HG02642 (cell line): ENCODE results near the gene ATXN7L1.
"Not testable (repeated sequence)": the region's sequence is repeated elsewhere in the genome, so short reads cannot be mapped to it uniquely, and the experiment has no call there.

Experiments
- ATAC-seq: cut with Tn5 transposase; IDR thresholded peaks from one replicate; pipeline ENCODE4 v1.9.1; 2021; ENCODE audit warnings: mild to moderate bottlenecking; ENCODE audit not compliant: unreplicated experiment, poor library complexity

The ATXN7L1 gene

GRCh38 chr7:105600720-105601550, 275.5 kb downstream of the ATXN7L1 start:
- ATAC-seq: no peak

GRCh38 chr7:105599551-105599950, 276.8 kb downstream of the ATXN7L1 start:
- no peak for ATAC-seq

- ATAC-seq: not testable (repeated sequence)
Observed at GRCh38 chr7:105599080-105599479, 277.3 kb downstream of the ATXN7L1 start.

GRCh38 chr7:105596866-105597265, 279.5 kb downstream of the ATXN7L1 start:
- ATAC-seq: no peak

- no peak for ATAC-seq
Observed at GRCh38 chr7:105594034-105594433, 282.4 kb downstream of the ATXN7L1 start.

- no peak for ATAC-seq
Observed at GRCh38 chr7:105591522-105591921, 284.9 kb downstream of the ATXN7L1 start.

GRCh38 chr7:105590793-105591192, 285.6 kb downstream of the ATXN7L1 start:
- ATAC-seq: no peak

GRCh38 chr7:105589356-105590077, 286.9 kb downstream of the ATXN7L1 start:
- peak; percentile 87 for ATAC-seq

GRCh38 chr7:105587909-105588635, 288.3 kb downstream of the ATXN7L1 start:
- no peak for ATAC-seq

- ATAC-seq: no peak
Observed at GRCh38 chr7:105585850-105586500, 290.4 kb downstream of the ATXN7L1 start.

- ATAC-seq: no peak
Observed at GRCh38 chr7:105584165-105584564, 292.2 kb downstream of the ATXN7L1 start.

GRCh38 chr7:105583061-105583460, 293.3 kb downstream of the ATXN7L1 start:
- ATAC-seq: no peak

- peak; percentile 88 for ATAC-seq
Observed at GRCh38 chr7:105581066-105581811, 295.2 kb downstream of the ATXN7L1 start, which contains the start of gene EFCAB10. EFCAB10 (minus strand) TSS chr7:105581493; CDS start chr7:105581463, 30 bp downstream.

GRCh38 chr7:105580022-105580740, 296.2 kb downstream of the ATXN7L1 start:
- ATAC-seq: no peak

- ATAC-seq: no peak
Observed at GRCh38 chr7:105578496-105578895, 297.9 kb downstream of the ATXN7L1 start.

- ATAC-seq: no peak
Observed at GRCh38 chr7:105577251-105577650, 299.1 kb downstream of the ATXN7L1 start.

- no peak for ATAC-seq
Observed at GRCh38 chr7:105571891-105572290, 304.5 kb downstream of the ATXN7L1 start.

- ATAC-seq: no peak
Observed at GRCh38 chr7:105567821-105568220, 308.6 kb downstream of the ATXN7L1 start.

GRCh38 chr7:105567024-105567423, 309.4 kb downstream of the ATXN7L1 start:
- ATAC-seq: no peak
